Muscle of back (tissue), 11 donors: Measurements from ENCODE around the gene CEP63. TPM values are rescaled to one million over a fixed set of nuclear protein-coding genes. Genes with fewer than 3 reads are reported as not detected.
"Not testable (repeated sequence)": the region's sequence is repeated elsewhere in the genome, so short reads cannot be mapped to it uniquely, and the experiment has no call there.

Source experiments
- DNase-seq, 3 donors: peaks; one replicate each; pipeline versions ENCODE4 v3.0.0 to v3.0.0-alpha.2; 2013
- polyA plus RNA-seq, 10 donors: library from polyadenylated mRNA; unstranded; fragments of 120-200 nt; gene quantifications; one replicate each; pipeline ENCODE4 v1.2.1, GENCODE V29; 2013; ENCODE audit not compliant: insufficient read length in 10 of 10

Gene CEP63
- polyA plus RNA-seq, 10 donors = 30.9 to 39.6 (median 36.0) TPM

- DNase-seq = no peak
Measured at GRCh38 chr3:134504132-134504531, 18.3 kb downstream of the CEP63 start.

DNA sequence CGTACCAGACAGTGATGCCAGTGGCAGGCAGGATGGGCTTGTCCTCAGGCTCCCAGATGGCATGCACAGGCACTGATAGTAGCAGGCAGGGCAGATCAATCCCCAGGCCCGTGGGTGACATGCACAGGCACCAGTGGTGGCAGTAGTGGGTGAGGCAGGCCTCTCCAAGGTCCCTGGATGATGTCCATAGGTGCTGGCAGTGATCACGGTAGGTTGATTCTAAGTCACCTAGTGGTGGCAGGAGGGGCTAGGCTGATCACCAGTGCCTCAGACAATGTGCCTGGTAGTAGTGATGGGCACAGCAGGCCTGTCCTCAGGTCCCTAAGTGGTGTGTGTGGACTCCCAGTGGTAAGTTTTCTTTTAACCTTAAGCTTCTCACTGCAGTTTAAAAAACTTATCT, 19.6 kb downstream of the CEP63 start:
- no peak for DNase-seq

- no peak for DNase-seq
Measured at GRCh38 chr3:134511500-134511899, 25.6 kb downstream of the CEP63 start.

DNA sequence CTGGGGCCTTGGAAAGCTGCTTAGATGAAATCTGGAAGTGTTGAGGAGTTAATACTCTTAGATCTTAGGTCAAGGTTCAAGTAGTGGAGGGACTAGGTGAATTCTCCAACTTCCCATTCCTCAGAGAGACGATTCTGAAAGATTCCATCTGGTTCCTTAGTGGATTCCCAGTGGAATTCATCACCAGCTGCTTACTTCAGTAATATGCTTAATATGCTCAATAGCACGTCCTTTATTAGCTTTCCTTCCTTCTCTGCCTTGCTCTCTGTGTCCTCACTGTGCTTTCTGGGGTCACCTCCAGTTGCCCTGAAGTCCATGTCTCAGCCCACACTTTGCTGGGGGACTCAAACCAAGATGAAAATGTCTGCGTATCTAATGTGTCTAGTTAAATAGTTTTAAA, 31.0 kb downstream of the CEP63 start:
- DNase-seq = peak in 1 of 3 donors; percentile 43

- DNase-seq = no peak
Measured at GRCh38 chr3:134517791-134518190, 31.9 kb downstream of the CEP63 start.

DNA sequence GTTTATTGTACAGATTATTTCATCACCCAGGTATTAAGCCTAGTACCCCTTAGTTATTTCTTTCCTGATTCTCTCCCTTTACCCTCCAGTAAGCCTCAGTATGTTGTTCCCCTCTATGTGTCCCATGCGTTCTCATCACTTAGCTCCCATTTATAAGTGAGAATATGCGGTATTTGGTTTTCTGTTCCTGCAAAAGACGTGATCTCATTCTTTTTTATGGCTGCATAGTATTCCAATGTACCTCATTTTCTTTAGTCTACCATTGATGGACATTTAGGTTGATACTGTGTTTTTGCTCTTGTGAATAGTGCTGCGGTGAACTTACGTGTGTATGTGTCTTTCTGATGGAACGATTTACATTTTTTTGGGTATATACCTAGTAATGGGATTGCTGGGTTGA, 36.7 kb downstream of the CEP63 start:
- no peak for DNase-seq

DNA sequence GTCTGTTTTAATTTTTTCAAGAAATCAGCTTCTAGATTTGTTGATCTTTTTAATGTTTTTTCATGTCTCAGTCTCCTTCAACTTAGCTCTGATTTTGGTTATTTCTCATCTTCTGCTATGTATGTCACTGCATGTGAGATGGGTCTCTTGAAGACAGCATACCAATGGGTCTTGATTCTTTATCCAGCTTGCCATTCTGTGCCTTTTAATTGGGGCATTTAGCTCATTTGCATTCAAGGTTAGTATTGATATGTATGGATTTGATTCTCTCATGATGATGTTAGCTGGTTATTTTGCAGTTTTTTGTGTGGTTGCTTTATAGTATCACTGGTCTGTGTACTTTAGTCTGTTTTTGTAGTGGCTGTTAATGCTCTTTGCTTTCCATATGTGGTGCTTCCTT, 39.4 kb downstream of the CEP63 start:
- DNase-seq = no peak

DNA sequence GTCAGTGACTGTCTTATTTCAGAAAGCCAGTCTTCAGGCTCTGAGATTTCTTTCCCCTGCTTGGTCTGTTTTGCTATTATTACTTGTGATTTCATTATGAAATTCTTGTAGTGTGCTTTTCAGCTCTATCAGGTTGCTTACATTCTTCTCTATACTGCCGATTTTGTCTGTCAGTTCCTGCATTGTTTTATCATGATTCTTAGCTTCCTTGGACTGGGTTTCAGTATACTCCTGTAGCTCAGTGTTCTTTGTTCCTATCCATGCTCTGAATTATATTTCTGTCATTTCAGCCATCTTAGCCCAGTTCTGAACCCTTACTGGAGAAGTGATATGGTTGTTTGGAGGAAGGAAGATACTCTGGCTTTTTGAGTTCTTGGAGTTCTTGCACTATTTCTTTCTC, 40.5 kb downstream of the CEP63 start:
- DNase-seq = no peak

DNA sequence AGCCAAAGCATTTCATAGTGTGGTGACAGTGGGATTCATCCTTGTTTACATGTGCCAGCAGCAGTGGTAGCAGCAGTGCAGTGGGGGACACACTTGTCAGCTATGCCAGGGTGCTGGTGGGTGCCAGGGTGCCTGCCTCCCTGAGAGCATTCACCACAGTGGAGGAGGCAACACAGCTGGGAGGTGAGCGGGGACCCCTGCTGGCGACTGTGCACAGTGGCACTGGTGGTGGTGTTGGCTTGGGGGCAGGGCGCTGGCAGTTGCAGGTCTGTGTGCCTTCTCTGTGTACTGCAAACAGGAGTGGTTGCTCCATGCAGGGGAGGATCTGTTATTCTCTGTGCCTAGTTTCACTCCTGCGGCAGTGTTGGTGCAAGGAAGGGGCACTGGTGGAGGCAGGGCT, 41.2 kb downstream of the CEP63 start:
- DNase-seq = no peak

GRCh38 chr3:134527538-134528186, 41.8 kb downstream of the CEP63 start:
- DNase-seq = no peak

DNA sequence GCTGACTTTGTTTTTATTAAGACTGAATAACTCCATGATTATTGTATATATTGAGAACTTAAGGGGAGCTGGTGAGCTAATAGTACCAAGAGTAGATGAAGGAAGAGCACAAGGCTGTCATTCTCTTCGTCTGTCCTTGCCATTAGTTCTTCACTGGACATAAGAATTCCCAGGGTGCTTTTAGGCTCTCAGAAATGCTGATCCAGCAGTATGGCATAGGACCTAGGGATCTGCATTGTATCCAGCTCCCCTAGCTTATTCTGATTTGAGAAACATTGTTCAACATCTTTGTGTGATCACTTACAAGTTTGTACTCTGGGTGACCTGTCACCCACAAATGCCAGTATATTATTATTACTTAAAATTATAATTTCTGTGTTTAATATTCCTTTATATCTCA, 47.6 kb downstream of the CEP63 start:
- DNase-seq = no peak

GRCh38 chr3:134535186-134535970, 49.5 kb downstream of the CEP63 start:
- no peak for DNase-seq

DNA sequence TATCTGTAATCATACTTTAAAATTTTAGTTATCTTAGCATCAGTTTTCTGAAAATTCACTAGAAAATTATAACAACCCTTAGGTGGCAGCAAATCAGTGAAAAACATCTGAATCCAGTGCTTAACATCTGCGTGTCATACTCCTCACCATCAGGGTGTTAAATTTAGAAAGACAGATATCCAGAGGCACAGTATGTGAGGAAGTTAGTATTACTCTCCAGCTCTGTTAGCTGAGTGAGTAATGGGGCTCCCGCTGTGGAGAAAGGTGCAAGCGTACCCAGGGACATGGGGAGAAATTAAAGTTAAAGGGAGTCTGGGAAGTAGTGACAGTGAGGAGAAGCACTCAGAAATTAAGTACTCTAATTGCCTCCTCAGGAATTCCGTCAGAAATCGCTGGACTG, 50.9 kb downstream of the CEP63 start:
- no peak for DNase-seq

- no peak for DNase-seq
Measured at GRCh38 chr3:134542287-134542958, 56.6 kb downstream of the CEP63 start.

- no peak for DNase-seq
Measured at GRCh38 chr3:134543113-134543512, 57.3 kb downstream of the CEP63 start.

- DNase-seq = no peak
Measured at GRCh38 chr3:134544316-134544715, 58.5 kb downstream of the CEP63 start.

- not testable (repeated sequence) for DNase-seq
Measured at GRCh38 chr3:134544783-134545182, 58.9 kb downstream of the CEP63 start.

DNA sequence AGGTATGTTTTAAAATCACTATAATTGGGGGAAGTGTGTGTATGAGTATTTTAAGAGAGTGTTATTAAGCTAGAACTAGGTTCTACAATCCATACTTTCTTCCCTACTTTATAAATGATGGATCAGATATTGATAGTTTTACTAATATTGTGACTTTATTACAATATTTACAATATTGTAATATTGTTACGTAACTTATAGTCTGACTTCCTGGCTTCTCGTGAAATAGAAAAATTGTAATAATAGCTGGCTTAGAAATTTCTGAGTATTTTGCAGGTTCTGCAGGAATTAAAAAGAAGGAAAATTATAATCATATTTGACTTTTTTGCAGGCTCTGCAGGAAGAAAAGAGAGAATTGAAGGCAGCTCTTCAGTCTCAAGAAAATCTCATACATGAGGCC, 60.0 kb downstream of the CEP63 start:
- DNase-seq = no peak

- no peak for DNase-seq
Measured at GRCh38 chr3:134552784-134553183, 66.9 kb downstream of the CEP63 start.

GRCh38 chr3:134559591-134559990, 73.7 kb downstream of the CEP63 start:
- no peak for DNase-seq

- no peak for DNase-seq
Measured at GRCh38 chr3:134562055-134562454, 76.2 kb downstream of the CEP63 start.

DNA sequence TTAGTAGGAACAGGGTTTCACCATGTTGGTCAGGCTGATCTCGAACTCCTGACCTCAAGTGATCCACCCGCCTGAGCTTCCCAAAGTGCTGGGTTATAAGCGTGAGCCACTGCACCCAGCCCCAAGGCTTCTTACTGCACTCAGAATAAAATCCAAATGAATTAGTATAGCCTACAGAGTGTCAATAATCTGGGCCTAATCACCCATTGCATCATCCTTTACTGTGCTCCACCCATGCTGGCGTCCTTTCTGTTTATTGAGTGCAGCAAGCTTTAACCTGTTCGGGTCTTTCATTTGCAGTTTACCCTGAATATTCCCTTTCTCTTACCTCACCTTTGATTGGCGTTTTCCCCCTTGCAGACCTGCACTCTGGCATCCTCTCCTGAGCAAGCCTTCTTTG, 77.7 kb downstream of the CEP63 start:
- no peak for DNase-seq

GRCh38 chr3:134564991-134565390, 79.1 kb downstream of the CEP63 start:
- no peak for DNase-seq
